HG03571 (cell line): ENCODE measurements around the gene MUC5AC.
"Not testable (repeated sequence)": the region's sequence is repeated elsewhere in the genome, so short reads cannot be mapped to it uniquely, and the experiment has no call there.

ENCODE experiments used
- ATAC-seq: cut with Tn5 transposase; IDR thresholded peaks from one replicate; pipeline ENCODE4 v1.9.1; 2021; ENCODE audit not compliant: unreplicated experiment

The MUC5AC gene, protein sequence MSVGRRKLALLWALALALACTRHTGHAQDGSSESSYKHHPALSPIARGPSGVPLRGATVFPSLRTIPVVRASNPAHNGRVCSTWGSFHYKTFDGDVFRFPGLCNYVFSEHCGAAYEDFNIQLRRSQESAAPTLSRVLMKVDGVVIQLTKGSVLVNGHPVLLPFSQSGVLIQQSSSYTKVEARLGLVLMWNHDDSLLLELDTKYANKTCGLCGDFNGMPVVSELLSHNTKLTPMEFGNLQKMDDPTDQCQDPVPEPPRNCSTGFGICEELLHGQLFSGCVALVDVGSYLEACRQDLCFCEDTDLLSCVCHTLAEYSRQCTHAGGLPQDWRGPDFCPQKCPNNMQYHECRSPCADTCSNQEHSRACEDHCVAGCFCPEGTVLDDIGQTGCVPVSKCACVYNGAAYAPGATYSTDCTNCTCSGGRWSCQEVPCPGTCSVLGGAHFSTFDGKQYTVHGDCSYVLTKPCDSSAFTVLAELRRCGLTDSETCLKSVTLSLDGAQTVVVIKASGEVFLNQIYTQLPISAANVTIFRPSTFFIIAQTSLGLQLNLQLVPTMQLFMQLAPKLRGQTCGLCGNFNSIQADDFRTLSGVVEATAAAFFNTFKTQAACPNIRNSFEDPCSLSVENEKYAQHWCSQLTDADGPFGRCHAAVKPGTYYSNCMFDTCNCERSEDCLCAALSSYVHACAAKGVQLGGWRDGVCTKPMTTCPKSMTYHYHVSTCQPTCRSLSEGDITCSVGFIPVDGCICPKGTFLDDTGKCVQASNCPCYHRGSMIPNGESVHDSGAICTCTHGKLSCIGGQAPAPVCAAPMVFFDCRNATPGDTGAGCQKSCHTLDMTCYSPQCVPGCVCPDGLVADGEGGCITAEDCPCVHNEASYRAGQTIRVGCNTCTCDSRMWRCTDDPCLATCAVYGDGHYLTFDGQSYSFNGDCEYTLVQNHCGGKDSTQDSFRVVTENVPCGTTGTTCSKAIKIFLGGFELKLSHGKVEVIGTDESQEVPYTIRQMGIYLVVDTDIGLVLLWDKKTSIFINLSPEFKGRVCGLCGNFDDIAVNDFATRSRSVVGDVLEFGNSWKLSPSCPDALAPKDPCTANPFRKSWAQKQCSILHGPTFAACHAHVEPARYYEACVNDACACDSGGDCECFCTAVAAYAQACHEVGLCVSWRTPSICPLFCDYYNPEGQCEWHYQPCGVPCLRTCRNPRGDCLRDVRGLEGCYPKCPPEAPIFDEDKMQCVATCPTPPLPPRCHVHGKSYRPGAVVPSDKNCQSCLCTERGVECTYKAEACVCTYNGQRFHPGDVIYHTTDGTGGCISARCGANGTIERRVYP (N-terminal part only)

DNA sequence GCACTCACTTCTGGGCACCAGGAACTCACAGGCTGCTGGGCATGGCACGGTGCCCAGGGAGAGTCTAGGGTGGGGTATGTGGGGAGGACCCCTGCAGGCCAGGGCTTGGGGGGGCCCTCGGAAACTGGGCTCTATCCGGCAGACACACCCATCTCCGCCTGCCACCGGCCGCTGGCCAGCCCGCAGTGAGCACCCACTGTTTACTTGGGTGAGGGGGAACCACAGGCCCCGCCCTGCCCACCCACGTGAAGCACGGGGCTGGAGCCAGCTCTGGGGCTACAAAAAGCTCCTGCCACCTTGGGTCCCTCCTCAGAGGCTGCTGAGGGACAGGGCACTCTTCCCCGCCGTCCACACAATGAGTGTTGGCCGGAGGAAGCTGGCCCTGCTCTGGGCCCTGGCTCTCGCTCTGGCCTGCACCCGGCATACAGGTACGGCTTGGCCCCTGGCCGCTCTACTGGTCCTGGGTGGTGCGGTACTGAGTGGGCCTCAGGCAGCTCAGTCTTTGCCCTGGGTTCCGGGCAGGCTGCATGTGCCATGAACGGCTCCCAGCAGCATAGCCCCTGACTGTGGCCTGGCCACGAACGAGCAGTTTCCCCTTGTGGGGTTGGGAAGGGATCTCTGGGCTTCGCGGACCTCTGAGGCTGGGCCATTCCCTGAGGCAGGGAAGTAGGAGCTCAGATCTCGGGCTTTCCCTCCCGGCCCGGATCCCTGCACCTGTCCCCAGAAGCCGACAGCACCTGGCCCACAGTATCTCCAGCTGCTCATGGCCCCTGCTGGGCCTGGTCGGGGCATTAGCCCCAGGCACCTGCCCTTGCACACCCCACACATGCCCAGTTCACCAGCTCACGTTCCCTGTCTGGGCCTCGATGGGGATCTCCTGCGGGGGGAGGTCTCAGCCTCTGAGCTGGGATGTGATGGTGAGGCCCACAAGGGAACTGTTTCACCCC is at the start of gene MUC5AC:
MUC5AC (plus strand) TSS at position 309 of the 947 bp plus-strand sequence; CDS start at position 356, 47 bp downstream.
- ATAC-seq, result no peak

DNA sequence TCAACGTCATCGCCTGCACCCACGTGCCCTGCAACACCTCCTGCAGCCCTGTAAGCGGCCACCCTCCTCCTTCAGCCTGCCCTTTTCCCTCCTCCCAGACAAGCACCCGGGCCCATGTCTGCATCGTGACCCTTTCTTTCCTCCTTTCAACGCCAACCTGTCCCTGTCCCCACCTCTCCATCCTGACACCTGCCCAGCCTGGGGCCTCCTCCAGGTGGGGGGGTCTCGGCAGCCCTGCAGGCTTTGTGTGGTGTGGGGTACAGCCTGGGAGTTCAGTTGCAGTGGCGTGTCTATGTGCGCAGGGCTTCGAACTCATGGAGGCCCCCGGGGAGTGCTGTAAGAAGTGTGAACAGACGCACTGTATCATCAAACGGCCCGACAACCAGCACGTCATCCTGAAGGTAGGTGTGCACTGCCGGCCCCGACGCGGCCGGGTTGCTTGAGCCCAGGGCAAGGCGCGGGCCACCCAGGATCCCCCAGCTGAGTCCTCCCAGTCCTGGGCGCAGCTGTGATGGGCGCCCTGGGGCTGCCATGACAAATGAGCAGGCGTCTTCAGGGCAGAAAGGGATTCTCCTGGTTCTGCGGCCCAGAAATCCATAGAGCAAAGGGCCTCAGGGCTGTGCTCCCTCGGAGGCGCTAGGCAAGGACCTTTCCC is 49.4 kb upstream of the MUC5AC start:
- ATAC-seq, result no peak

DNA sequence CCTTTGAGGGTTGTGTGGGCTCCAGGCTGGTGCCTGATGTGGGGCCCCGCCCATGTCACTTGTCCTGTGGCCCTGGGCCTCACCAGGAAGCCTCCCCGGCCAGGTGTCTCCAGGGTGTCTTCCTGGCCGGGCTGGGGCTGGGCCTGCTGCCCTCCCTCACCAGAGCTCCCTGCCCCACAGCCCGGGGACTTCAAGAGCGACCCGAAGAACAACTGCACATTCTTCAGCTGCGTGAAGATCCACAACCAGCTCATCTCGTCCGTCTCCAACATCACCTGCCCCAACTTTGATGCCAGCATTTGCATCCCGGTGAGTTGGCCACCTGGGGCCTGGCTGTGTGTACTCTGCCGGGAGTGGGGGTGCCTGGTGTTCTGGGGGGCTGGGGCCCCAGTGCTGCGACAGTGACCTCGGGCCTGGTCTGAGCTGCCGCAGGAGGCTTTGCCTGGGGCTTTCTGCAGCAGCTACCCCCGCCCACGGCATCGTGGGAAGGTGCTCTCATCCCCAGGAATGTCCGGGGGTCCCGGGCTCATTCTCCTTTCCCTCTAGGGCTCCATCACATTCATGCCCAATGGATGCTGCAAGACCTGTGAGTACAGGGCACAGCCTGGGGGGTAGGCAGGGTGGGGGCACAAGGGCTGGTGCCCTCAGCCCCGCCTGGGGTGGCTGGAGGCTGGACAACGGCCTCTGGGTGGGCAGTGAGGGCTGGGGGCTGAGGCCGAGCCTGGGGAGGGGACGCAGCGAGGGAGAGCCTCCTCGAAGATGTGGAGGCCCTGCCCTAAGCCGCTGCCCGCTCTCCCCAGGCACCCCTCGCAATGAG is 48.4 kb upstream of the MUC5AC start:
- ATAC-seq, result no peak

DNA sequence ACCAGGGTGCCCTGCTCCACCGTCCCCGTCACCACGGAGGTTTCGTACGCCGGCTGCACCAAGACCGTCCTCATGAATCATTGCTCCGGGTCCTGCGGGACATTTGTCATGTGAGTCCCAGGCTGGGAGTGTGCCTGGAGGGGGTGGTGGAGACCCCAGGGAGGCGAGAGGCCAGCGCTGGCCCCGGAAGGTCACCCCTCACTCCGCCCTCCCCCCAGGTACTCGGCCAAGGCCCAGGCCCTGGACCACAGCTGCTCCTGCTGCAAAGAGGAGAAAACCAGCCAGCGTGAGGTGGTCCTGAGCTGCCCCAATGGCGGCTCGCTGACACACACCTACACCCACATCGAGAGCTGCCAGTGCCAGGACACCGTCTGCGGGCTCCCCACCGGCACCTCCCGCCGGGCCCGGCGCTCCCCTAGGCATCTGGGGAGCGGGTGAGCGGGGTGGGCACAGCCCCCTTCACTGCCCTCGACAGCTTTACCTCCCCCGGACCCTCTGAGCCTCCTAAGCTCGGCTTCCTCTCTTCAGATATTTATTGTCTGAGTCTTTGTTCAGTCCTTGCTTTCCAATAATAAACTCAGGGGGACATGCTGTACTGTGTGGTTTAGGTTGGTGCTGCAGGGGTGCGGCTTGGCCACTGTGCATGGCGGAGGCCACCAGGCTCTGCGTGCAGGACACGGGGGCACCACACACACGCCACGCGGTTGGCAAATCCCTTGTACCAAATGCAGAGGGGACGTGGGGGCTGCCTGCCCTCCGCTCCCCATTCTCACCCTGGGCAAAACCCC is 47.6 kb upstream of the MUC5AC start:
- no peak for ATAC-seq

DNA sequence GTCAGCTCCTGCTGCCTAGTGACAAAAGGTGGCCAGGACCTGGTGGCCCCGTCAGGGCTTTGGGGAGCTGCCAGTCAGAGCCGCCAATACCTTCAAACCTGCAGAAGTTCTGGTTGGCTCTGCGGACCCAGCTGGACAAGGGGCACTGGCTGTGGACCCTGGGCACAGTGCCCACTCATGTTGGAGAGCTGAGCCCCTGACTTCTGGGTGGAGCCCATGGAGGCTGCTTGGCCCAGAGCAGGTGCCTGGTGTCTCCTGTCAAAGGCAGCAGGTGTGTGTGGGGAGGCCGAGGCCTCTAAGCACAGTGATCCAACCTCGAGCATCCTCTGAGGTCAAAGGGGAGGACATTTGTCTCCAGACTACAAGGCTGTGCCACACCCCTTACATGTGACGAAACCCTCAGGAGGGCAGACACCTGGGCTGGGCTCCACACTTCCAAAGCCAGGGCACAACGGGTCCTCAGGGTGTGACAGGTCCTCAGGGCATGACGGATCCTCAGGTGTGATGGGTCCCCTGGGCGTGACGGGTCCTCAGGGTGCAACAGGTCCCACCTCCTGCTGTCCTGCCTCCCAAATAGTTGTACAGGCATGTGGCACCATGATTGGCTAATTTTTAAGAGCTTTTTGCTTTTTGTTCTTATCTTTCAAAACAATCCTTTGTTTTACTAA is 46.1 kb upstream of the MUC5AC start:
- no peak for ATAC-seq

DNA sequence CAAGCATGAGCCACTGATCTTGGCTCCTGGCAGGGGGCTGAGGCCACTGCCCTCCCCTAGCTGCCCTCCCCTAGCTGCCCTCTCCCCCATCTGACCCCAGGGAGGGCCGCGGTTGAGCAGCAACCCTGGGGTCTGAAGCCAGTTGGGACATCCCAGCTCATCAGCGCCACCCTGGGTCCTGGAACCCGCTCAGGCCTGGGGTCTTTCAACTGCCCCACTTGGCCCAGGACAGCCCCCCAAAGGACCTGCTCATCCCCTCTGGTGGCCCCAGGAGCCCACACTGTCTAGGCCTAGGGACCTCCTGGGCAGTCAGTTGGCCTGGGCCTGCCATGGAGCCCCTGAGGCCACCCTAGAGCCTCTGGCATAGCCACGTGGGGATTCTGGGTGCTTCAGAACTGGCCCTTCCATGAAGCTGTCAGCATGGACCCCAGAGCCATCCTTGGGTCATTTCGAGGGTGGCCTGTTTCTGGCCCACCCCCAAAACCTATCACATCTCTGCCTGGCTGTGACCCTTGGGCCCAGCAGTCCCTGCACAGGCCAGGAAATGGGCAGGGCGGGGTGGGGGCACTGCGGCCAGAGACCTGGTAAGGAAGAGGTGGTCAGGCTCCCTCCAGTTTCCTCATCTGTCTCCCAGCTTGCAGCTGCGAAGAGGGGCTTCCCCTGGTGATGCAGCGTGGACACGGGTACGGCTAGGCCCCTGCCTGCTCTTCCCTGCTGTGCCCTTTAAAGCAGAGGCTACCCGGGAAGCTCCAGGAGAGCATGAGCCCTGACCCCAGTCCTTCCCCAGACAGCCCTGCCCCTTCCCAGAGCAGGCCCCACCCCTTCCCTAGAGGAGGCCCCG is 45.2 kb upstream of the MUC5AC start:
- ATAC-seq, result no peak

DNA sequence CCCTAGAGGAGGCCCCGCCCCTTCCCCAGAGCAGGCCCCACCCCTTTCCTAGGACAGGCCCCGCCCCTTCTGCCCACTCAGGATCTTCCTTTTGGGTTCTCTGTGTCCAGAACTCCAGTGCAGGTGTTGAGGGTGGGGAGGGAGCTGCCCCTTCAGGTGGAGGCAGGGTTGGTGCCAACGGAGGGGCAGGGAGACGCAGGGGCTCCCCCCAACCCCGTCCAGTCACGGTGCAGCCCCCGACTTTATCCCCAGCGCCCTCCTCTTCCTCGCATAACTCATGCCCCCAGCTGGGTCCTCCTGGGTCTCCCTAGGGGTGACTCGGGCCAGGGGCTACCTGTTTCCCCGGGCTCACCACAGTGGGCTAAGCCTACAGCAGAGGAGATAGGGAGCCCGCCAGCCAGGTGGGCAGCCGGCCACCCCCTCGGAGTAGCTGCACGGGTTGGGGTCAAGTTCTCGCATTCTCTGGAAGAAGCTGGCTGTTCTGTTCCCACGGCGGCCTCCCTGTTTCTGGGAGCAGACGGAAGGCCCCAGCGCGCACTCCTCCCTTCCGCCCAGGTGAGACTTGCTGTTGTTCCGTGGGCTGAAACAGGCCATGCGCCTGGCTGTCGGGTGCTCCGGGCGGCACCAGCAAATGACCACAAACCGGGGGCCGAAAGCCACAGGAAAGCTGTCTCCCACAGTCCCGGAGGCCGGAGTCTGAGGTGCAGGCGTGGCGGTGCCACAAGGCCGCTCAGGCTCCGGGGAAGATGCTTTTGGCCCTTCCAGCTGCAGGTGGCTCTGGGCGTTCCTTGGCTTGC is 44.1 kb upstream of the MUC5AC start:
- no peak for ATAC-seq

DNA sequence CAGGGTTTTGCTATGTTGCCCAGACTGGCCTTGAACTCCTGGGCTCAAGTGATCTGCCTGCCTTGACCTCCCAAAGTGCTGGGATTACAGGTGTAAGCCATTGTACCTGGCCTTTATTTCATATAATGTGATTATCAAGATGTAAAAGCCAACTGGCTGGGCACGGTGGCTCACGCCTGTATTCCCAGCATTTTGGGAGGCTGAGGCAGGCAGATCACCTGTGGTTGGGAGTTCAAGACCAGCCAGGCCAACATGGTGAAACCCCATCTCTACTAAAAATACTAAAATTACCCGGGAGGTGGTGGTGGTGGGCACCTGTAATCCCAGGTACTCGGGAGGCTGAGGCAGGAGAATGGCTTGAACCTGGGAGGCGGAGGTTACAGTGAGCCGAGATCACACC is 42.5 kb upstream of the MUC5AC start:
- not testable (repeated sequence) for ATAC-seq

DNA sequence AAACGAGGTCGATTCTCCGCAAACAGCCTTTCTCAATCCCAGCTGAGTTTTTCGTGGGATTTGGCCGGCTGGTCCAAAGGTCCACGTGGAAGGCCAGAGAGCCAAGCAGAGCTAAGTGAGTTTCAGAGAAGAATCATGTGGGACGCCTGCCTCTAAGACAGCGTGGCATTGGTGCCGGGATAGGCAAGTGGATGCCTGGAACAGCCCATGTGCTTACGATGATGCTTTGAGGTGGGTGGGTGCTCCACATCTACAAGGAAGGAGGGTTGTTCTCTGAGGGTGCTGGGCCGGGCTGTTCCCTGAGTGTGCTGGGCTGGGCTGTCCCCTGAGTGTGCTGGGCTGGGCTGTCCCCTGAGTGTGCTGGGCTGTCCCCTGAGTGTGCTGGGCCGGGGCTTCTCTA is 41.6 kb upstream of the MUC5AC start:
- ATAC-seq, result no peak

DNA sequence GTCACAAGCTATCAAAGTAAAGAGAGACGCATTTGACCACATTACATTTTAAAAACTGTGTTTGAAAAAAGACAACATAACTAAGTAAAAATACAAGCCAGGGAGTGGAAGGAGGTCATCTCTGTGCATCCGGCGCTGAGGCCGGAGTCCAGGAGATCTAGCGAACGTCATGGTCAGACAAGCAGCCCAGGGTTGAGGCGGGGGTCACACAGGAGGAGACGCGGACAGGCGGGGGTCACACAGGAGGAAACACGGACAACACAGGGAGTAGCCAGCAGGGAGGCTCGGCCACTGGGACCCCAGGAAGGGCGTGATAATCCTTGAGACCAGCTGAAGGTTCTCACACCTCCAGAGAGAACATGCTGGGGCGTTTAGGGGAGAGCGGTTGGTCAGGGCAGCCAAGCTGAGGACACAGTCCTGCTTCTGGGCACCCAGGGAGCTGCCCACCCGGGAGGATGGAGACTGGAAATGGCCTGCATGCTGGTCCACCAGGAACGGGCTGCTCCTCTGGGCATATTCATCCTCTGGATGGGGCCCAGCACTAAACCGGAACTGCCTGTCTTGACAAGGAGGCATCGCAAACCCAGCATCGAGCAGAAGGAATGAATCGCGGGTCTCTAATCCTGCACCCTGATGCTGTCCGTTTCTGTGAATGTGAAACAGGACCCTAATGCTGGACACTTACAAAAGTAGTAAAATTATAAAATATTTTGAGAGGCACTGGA is 40.9 kb upstream of the MUC5AC start:
- ATAC-seq, result no peak

DNA sequence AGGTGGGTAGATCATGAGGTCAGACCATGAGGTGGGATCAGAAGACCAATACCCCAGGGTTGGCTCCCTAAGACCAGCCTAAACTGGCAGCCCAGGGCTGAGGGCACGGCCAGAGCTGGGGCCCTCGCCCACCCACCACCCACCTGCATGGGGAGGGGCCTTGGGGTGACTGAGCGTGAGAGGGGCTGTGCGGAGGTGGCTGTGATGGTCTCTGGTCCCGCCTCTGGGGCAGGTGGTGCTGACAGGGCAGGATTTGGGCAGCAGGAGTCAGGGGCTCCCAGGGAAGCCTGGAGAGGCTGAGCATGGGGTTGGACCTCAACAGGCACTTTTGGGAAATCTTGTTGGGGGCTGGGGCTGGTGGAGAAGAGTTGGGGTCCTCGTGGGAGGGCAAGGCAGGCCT is 39.8 kb upstream of the MUC5AC start:
- no peak for ATAC-seq

DNA sequence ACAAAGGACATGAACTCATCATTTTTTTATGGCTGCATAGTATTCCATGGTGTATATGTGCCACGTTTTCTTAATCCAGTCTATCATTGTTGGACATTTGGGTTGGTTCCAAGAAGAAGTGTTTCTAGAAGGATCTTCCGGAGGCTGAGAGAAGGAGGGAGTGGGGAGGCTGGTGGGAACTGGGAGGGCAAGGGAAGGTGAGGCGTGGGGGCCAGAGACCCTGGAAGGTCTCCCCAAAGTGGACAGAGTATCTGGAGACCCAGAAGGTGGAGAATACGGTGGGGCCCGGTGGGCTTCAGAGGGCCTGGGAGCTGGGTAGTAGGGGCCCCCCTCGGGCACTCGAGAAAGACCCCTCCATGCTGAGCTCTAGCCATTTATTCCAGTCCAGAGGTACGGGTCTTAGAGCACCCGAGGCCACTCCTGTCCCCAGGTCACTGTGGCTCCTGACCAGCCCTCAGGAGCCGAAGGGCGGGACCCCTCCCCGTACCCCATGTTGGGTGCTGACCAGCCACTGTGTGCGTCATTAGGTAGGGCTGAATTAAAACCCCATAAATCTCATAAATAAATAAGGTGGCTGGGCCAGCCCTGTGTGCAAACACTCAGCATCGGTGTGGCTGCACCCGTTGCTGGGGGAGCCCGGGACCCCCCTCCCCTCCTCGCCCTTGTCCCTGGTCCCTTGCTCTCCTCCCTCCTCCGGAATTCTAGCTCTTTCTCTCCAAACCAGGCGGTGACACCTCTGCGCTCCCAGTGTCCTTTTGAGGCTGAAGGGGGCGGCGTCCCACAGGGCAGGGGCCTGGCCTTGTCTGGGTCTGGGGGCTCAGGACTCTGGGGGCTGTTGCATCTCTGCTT is 38.8 kb upstream of the MUC5AC start:
- ATAC-seq, result no peak

DNA sequence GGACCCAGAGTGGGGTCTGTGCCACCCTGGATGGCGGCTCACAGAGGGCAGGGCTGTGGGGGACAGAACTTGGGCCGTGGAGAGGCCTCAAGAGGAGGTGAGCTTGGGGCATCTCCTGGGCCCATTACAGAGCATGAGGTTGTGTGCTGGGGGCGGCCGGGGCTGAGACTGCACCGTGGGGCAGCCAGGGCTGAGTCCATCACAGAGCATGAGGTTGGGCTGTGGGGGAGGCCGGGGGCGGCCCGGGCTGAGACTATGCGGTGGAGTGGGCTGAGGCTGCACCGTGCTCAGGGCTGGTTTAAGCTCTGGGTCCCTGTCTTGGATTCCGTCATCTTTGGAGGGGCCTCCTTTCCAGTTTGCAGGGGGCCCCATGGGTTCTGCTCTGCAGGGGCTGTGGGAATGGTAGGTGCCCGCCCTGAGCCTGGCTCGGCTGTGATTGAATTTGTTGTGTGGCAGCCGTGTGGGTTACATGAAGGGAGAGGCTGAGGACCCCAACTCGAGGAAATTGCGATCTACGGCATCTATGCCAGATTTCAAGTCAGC is 38.1 kb upstream of the MUC5AC start:
- no peak for ATAC-seq
